Neural cell (in vitro differentiated cells): ENCODE data around the gene PADI6. TPM values are rescaled to one million over a fixed set of nuclear protein-coding genes. Genes with fewer than 3 reads are reported as not detected.

Source experiments
- H2AFZ ChIP-seq: fragments of 200-600, 300-800 bp; sonication (generic), shearing (Covaris generic); 2 replicates; pipeline ENCODE4 v1.6.0; 2014; ENCODE audit warnings: low read depth, mild to moderate bottlenecking, antibody characterized with exemption, low read length, moderate library complexity
- H3F3A ChIP-seq: fragments of 200-600 bp; shearing (Covaris generic); 2 replicates; pipeline ENCODE4 v1.6.1; 2016; ENCODE audit warnings: mild to moderate bottlenecking, moderate library complexity, mixed read lengths, antibody characterized with exemption, low read length; ENCODE audit not compliant: insufficient read depth, poor library complexity, severe bottlenecking
- H3K27ac ChIP-seq: fragments of 200-600, 300-800 bp; sonication (generic), shearing (Covaris generic); 2 replicates; pipeline ENCODE4 v1.5.1; 2014; ENCODE audit warnings: mild to moderate bottlenecking, low read length, moderate library complexity
- H3K27me3 ChIP-seq: fragments of 300-800, 200-600 bp; sonication (generic), shearing (Covaris generic); 2 replicates; pipeline ENCODE4 v1.6.0; 2014; ENCODE audit warnings: mild to moderate bottlenecking, low read depth, low read length, moderate library complexity; ENCODE audit not compliant: insufficient read depth
- H3K36me3 ChIP-seq: fragments of 300-800, 200-600 bp; sonication (generic), shearing (Covaris generic); 2 replicates; pipeline ENCODE4 v1.5.1; 2014; ENCODE audit warnings: mild to moderate bottlenecking, antibody characterized with exemption, low read length, moderate library complexity; ENCODE audit not compliant: insufficient read depth
- H3K4me2 ChIP-seq: fragments of 300-800, 200-600 bp; sonication (generic), shearing (Covaris generic); 2 replicates; pipeline ENCODE4 v1.6.0; 2014; ENCODE audit warnings: mild to moderate bottlenecking, low read length
- H3K4me3 ChIP-seq: fragments of 300-800, 200-600 bp; sonication (generic), shearing (Covaris generic); 2 replicates; pipeline ENCODE4 v1.5.1; 2014; ENCODE audit warnings: mild to moderate bottlenecking, low read length, moderate library complexity
- H3K79me2 ChIP-seq: fragments of 200-600 bp; shearing (Covaris generic); replicated peaks from 2 replicates; pipeline ENCODE4 v1.6.0; 2014; ENCODE audit warnings: mild to moderate bottlenecking, low read length, moderate library complexity; ENCODE audit not compliant: insufficient read depth
- H3K9ac ChIP-seq: fragments of 300-800, 200-600 bp; sonication (generic), shearing (Covaris generic); 2 replicates; pipeline ENCODE4 v1.6.1; 2016; ENCODE audit warnings: mild to moderate bottlenecking, low read length, mixed read lengths
- H3K9me2 ChIP-seq: fragments of 200-600 bp; shearing (Covaris generic); 2 replicates; pipeline ENCODE4 v1.6.1; 2016; ENCODE audit warnings: mild to moderate bottlenecking, low read length, mixed read lengths; ENCODE audit not compliant: insufficient read depth
- H3K9me3 ChIP-seq: fragments of 200-600, 300-800 bp; sonication (generic), shearing (Covaris generic); 2 replicates; pipeline ENCODE4 v1.6.1; 2016; ENCODE audit warnings: mild to moderate bottlenecking, mixed run types, low read length, moderate library complexity, mixed read lengths
- H4K20me1 ChIP-seq: fragments of 200-600 bp; shearing (Covaris generic); 2 replicates; pipeline ENCODE4 v1.6.1; 2016; ENCODE audit warnings: mild to moderate bottlenecking, mixed run types; ENCODE audit not compliant: insufficient read depth
- CTCF ChIP-seq: fragments of 450-650 bp; IDR thresholded peaks from 2 replicates; pipeline ENCODE4 v1.5.1; 2014; ENCODE audit warnings: antibody characterized with exemption, mild to moderate bottlenecking, moderate library complexity; ENCODE audit not compliant: poor library complexity, severe bottlenecking
- EP300 ChIP-seq: fragments of 450-650 bp; conservative IDR thresholded peaks from 2 replicates; pipeline ENCODE4 v1.6.1; 2014; ENCODE audit warnings: antibody characterized with exemption, mild to moderate bottlenecking, moderate library complexity; ENCODE audit not compliant: poor library complexity, severe bottlenecking
- EZH2 ChIP-seq: fragments of 200-600, 300-800 bp; shearing (Covaris generic), sonication (generic); IDR thresholded peaks from 2 replicates; pipeline ENCODE4 v1.6.1; 2014; ENCODE audit warnings: antibody characterized with exemption, low read length, borderline replicate concordance, mild to moderate bottlenecking; ENCODE audit not compliant: insufficient read depth, poor library complexity, severe bottlenecking
- MXI1 ChIP-seq: fragments of 450-650 bp; conservative IDR thresholded peaks from 2 replicates; pipeline ENCODE4 v1.6.1; 2014; ENCODE audit warnings: antibody characterized with exemption, mild to moderate bottlenecking; ENCODE audit not compliant: poor library complexity, severe bottlenecking
- POLR2AphosphoS5 ChIP-seq: IDR thresholded peaks from 2 replicates; pipeline ENCODE4 v1.6.1; 2012
- RAD21 ChIP-seq: fragments of 450-650 bp; conservative IDR thresholded peaks from 2 replicates; pipeline ENCODE4 v1.6.1; 2014; ENCODE audit warnings: antibody characterized with exemption, mild to moderate bottlenecking, moderate library complexity
- SMC3 ChIP-seq: fragments of 450-650 bp; conservative IDR thresholded peaks from 2 replicates; pipeline ENCODE4 v1.6.1; 2014; ENCODE audit warnings: antibody characterized with exemption, mild to moderate bottlenecking, moderate library complexity; ENCODE audit not compliant: poor library complexity
- TAF1 ChIP-seq: IDR thresholded peaks from 2 replicates; pipeline ENCODE4 v1.6.1; 2012; ENCODE audit warnings: low read depth
- polyA plus RNA-seq: library from polyadenylated mRNA; depleted of rRNA; stranded (reverse); fragments of >200 nt; gene quantifications from 2 replicates; pipeline ENCODE4 v1.2.3, GENCODE V29; 2014
- TF ChIP-seq, protein P1 (sequence below): IDR thresholded peaks from 2 replicates; pipeline ENCODE4 v1.6.1; 2012; ENCODE audit warnings: borderline replicate concordance

The PADI6 gene
- polyA plus RNA-seq, 1 donor from 2014 or later = not detected

DNA sequence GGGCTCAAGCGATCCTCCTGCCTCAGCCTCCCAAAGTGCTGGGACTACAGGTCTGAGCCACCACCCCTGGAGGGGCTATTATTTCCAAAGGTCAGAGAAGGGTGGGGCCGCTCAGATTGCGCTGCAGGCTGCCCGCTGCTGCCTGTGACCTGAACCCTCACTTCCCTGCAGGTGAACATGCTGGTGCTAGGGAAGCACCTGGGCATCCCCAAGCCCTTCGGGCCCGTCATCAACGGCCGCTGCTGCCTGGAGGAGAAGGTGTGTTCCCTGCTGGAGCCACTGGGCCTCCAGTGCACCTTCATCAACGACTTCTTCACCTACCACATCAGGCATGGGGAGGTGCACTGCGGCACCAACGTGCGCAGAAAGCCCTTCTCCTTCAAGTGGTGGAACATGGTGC, 8.6 kb upstream of the PADI6 start:
- H3K9ac ChIP-seq = no peak overlapping the region
- no peaks in the 10 kb centered on the region for H3K27me3 ChIP-seq
- H3K27ac ChIP-seq = no peak overlapping the region
- no peaks in the 10 kb centered on the region for H3K36me3 ChIP-seq
- no peaks in the 10 kb centered on the region for H3K79me2 ChIP-seq
- peaks cover 4% of the 10 kb centered on the region for H3K9me3 ChIP-seq
- no peaks in the 10 kb centered on the region for H3F3A ChIP-seq
- no peak overlapping the region for H3K4me2 ChIP-seq
- H4K20me1 ChIP-seq = no peaks in the 10 kb centered on the region
- no peak overlapping the region for H2AFZ ChIP-seq
- TF ChIP-seq CTCF (no peak), MXI1 (no peak), EZH2 (no peak), RAD21 (no peak), SMC3 (no peak), TAF1 (no peak), EP300 (no peak)
- TF ChIP-seq, protein P1, sequence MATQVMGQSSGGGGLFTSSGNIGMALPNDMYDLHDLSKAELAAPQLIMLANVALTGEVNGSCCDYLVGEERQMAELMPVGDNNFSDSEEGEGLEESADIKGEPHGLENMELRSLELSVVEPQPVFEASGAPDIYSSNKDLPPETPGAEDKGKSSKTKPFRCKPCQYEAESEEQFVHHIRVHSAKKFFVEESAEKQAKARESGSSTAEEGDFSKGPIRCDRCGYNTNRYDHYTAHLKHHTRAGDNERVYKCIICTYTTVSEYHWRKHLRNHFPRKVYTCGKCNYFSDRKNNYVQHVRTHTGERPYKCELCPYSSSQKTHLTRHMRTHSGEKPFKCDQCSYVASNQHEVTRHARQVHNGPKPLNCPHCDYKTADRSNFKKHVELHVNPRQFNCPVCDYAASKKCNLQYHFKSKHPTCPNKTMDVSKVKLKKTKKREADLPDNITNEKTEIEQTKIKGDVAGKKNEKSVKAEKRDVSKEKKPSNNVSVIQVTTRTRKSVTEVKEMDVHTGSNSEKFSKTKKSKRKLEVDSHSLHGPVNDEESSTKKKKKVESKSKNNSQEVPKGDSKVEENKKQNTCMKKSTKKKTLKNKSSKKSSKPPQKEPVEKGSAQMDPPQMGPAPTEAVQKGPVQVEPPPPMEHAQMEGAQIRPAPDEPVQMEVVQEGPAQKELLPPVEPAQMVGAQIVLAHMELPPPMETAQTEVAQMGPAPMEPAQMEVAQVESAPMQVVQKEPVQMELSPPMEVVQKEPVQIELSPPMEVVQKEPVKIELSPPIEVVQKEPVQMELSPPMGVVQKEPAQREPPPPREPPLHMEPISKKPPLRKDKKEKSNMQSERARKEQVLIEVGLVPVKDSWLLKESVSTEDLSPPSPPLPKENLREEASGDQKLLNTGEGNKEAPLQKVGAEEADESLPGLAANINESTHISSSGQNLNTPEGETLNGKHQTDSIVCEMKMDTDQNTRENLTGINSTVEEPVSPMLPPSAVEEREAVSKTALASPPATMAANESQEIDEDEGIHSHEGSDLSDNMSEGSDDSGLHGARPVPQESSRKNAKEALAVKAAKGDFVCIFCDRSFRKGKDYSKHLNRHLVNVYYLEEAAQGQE = no peak
- no peak overlapping the region for H3K4me3 ChIP-seq
- no peaks in the 10 kb centered on the region for H3K9me2 ChIP-seq

DNA sequence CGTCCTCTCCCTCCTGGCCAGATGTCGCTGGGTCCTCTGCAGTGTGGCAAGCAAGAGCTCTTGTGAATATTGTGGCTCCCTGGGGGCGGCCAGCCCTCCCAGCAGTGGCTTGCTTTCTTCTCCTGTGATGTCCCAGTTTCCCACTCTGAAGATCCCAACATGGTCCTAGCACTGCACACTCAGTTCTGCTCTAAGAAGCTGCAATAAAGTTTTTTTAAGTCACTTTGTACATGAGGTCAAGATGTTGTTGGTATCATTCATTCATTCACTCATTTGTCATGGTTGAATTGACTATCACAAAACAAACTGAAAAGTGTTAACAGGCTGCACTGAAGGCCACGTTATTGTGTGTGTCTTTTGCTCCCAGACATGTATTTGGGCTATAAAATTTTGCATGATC, 8.2 kb upstream of the PADI6 start:
- H3K9ac ChIP-seq = no peak overlapping the region
- H3K36me3 ChIP-seq = no peaks in the 10 kb centered on the region
- H2AFZ ChIP-seq = no peak overlapping the region
- H3F3A ChIP-seq = no peaks in the 10 kb centered on the region
- H3K4me3 ChIP-seq = no peak overlapping the region
- H3K27ac ChIP-seq = no peak overlapping the region
- no peaks in the 10 kb centered on the region for H4K20me1 ChIP-seq
- no peak overlapping the region for H3K4me2 ChIP-seq
- no peaks in the 10 kb centered on the region for H3K79me2 ChIP-seq
- TF ChIP-seq SMC3 = no peak
- TF ChIP-seq EZH2 = no peak
- no peak for TF ChIP-seq POLR2AphosphoS5
- no peak for TF ChIP-seq MXI1
- no peak for TF ChIP-seq CTCF
- TF ChIP-seq, protein P1 = no peak
- H3K9me3 ChIP-seq = peaks cover 4% of the 10 kb centered on the region
- no peaks in the 10 kb centered on the region for H3K9me2 ChIP-seq
- H3K27me3 ChIP-seq = no peaks in the 10 kb centered on the region
